Kidney capillary endothelial cell (primary cell): Measurements from ENCODE around the gene SLC34A3.

Source experiments
- DNase-seq: peaks from one replicate; pipeline ENCODE4 v3.0.0-alpha.2; 2018; ENCODE audit warnings: low spot score

Gene SLC34A3

GRCh38 chr9:137195525-137196220, 35.0 kb upstream of the SLC34A3 start:
- DNase-seq, result no peak

- no peak for DNase-seq
Measured at GRCh38 chr9:137198051-137198901, 32.4 kb upstream of the SLC34A3 start.

- DNase-seq, result no peak
Measured at GRCh38 chr9:137198902-137199283, 31.8 kb upstream of the SLC34A3 start.

GRCh38 chr9:137199411-137200121, 31.1 kb upstream of the SLC34A3 start:
- DNase-seq, result no peak

GRCh38 chr9:137200311-137201204, 30.1 kb upstream of the SLC34A3 start, which contains the start of gene TPRN:
TPRN (minus strand) TSS chr9:137200741; CDS start chr9:137200711, 30 bp downstream.
- DNase-seq, result peak; percentile 97

GRCh38 chr9:137201205-137201868, 29.4 kb upstream of the SLC34A3 start:
- DNase-seq, result no peak

- DNase-seq, result no peak
Measured at GRCh38 chr9:137202966-137203365, 27.7 kb upstream of the SLC34A3 start.

- DNase-seq, result no peak
Measured at GRCh38 chr9:137204731-137205125, 26.0 kb upstream of the SLC34A3 start.

GRCh38 chr9:137205126-137206069, 25.3 kb upstream of the SLC34A3 start, which contains the start of the genes NDOR1 and TMEM203:
NDOR1 (plus strand) TSS chr9:137205700; CDS start chr9:137205778, 78 bp downstream.
TMEM203 (minus strand) TSS chr9:137205648; CDS start chr9:137205414, 234 bp downstream.
- DNase-seq, result peak; percentile 63

- no peak for DNase-seq
Measured at GRCh38 chr9:137206602-137207001, 24.1 kb upstream of the SLC34A3 start.

GRCh38 chr9:137211532-137211931, 19.2 kb upstream of the SLC34A3 start:
- DNase-seq, result no peak

- no peak for DNase-seq
Measured at GRCh38 chr9:137212520-137212919, 18.2 kb upstream of the SLC34A3 start.

- DNase-seq, result no peak
Measured at GRCh38 chr9:137213160-137214060, 17.3 kb upstream of the SLC34A3 start.

GRCh38 chr9:137214620-137215019, 16.1 kb upstream of the SLC34A3 start:
- no peak for DNase-seq

- DNase-seq, result no peak
Measured at GRCh38 chr9:137215196-137215986, 15.3 kb upstream of the SLC34A3 start.

- DNase-seq, result no peak
Measured at GRCh38 chr9:137216188-137216965, 14.3 kb upstream of the SLC34A3 start.
